CD4-positive, alpha-beta T cell treated with Interleukin-21 for 1 hour (primary cell): ENCODE measurements around the gene SLC1A6.
"Not testable (repeated sequence)": the region's sequence is repeated elsewhere in the genome, so short reads cannot be mapped to it uniquely, and the experiment has no call there.

Experiments
- DNase-seq: peaks from one replicate; pipeline ENCODE4 v3.0.0-alpha.2; 2020

SLC1A6 gene

GRCh38 chr19:14954071-14954655 is 25.5 kb downstream of the SLC1A6 start:
- DNase-seq, result no peak

- DNase-seq, result no peak
Measured at GRCh38 chr19:14952767-14953166, 26.9 kb downstream of the SLC1A6 start.

GRCh38 chr19:14950421-14950820 is 29.2 kb downstream of the SLC1A6 start:
- DNase-seq, result no peak

- DNase-seq, result no peak
Measured at GRCh38 chr19:14949876-14950275, 29.8 kb downstream of the SLC1A6 start.

GRCh38 chr19:14949413-14949812 is 30.3 kb downstream of the SLC1A6 start:
- not testable (repeated sequence) for DNase-seq

- no peak for DNase-seq
Measured at GRCh38 chr19:14944456-14944855, 35.2 kb downstream of the SLC1A6 start.

GRCh38 chr19:14943601-14944000 is 36.1 kb downstream of the SLC1A6 start:
- no peak for DNase-seq

GRCh38 chr19:14941189-14941588 is 38.5 kb downstream of the SLC1A6 start, which contains the start of gene OR7C2:
OR7C2 (plus strand) TSS chr19:14941489; CDS start chr19:14941489, 0 bp downstream.
- no peak for DNase-seq

- no peak for DNase-seq
Measured at GRCh38 chr19:14940266-14940665, 39.4 kb downstream of the SLC1A6 start.

- DNase-seq, result no peak
Measured at GRCh38 chr19:14933506-14933905, 46.2 kb downstream of the SLC1A6 start.

- DNase-seq, result no peak
Measured at GRCh38 chr19:14916848-14917247, 62.8 kb downstream of the SLC1A6 start.

GRCh38 chr19:14915116-14915515 is 64.5 kb downstream of the SLC1A6 start:
- DNase-seq, result no peak

- DNase-seq, result no peak
Measured at GRCh38 chr19:14906711-14907110, 73.0 kb downstream of the SLC1A6 start.

GRCh38 chr19:14901675-14902260 is 77.9 kb downstream of the SLC1A6 start:
- no peak for DNase-seq
